ENCODE data around the gene HK3. TPM values are rescaled to one million over a fixed set of nuclear protein-coding genes. Genes with fewer than 3 reads are reported as not detected.

The HK3 gene
- polyA plus RNA-seq, 1 donor = 0.18 TPM

- DNase-seq = no peak
These were observed 3.9 kb upstream of the HK3 start for GRCh38 chr5:176902911-176903664.

- DNase-seq = no peak
These were observed 3.1 kb upstream of the HK3 start for GRCh38 chr5:176902102-176902814.

- no peak for DNase-seq
These were observed 2.3 kb upstream of the HK3 start for GRCh38 chr5:176901260-176902101.

GRCh38 chr5:176900780-176901204, 1.6 kb upstream of the HK3 start:
- no peak for DNase-seq

- no peak for DNase-seq
These were observed 1.0 kb upstream of the HK3 start for GRCh38 chr5:176899946-176900779.

- DNase-seq = no peak
These were observed 1.9 kb downstream of the HK3 start for GRCh38 chr5:176897263-176897662.

GRCh38 chr5:176895831-176896230, 3.3 kb downstream of the HK3 start:
- no peak for DNase-seq

GRCh38 chr5:176894298-176894697, 4.8 kb downstream of the HK3 start:
- no peak for DNase-seq

- no peak for DNase-seq
These were observed 6.5 kb downstream of the HK3 start for GRCh38 chr5:176892663-176893062.

- no peak for DNase-seq
These were observed 7.7 kb downstream of the HK3 start for GRCh38 chr5:176891331-176891958.

- no peak for DNase-seq
These were observed 8.5 kb downstream of the HK3 start for GRCh38 chr5:176890455-176891330.

- no peak for DNase-seq
These were observed 9.5 kb downstream of the HK3 start for GRCh38 chr5:176889321-176890280.

GRCh38 chr5:176888865-176889165, 10.3 kb downstream of the HK3 start:
- no peak for DNase-seq

GRCh38 chr5:176888016-176888864, 10.9 kb downstream of the HK3 start:
- DNase-seq = no peak

GRCh38 chr5:176887252-176887849, 11.8 kb downstream of the HK3 start:
- no peak for DNase-seq

GRCh38 chr5:176886336-176887251, 12.6 kb downstream of the HK3 start:
- DNase-seq = no peak

- no peak for DNase-seq
These were observed 14.6 kb downstream of the HK3 start for GRCh38 chr5:176884571-176884890.
